Mesenchymal stem cell (in vitro differentiated cells and primary cell): ENCODE measurements around the gene WDR81.

Experiments
- DNase-seq: peaks from one replicate; pipeline ENCODE4 v3.0.0-alpha.2; 2013
- H2AFZ ChIP-seq: one replicate; pipeline ENCODE4 v1.6.1; 2013; ENCODE audit warnings: low read depth, mild to moderate bottlenecking, control low read depth, inconsistent platforms, low read length, moderate library complexity
- H2AK5ac ChIP-seq: 2 replicates; pipeline ENCODE4 v1.6.1; 2013; ENCODE audit warnings: low read length, moderate library complexity, mild to moderate bottlenecking, inconsistent platforms; ENCODE audit not compliant: severe bottlenecking
- H2BK120ac ChIP-seq: one replicate; pipeline ENCODE4 v1.6.1; 2013; ENCODE audit warnings: low read depth, mild to moderate bottlenecking, inconsistent platforms, low read length, moderate library complexity
- H2BK12ac ChIP-seq, 2 experiments: one replicate each; pipeline ENCODE4 v1.6.1; 2013; ENCODE audit warnings: inconsistent platforms in 2 of 2, low read length in 2 of 2, mild to moderate bottlenecking in 2 of 2, moderate library complexity in 2 of 2, control low read depth in 1 of 2
- H2BK15ac ChIP-seq: one replicate; pipeline ENCODE4 v1.6.1; 2013; ENCODE audit warnings: mild to moderate bottlenecking, low read depth, inconsistent platforms; ENCODE audit not compliant: poor library complexity, severe bottlenecking
- H2BK5ac ChIP-seq: 2 replicates; pipeline ENCODE4 v1.6.1; 2013; ENCODE audit warnings: low read depth, mild to moderate bottlenecking, low read length, control low read depth, inconsistent platforms; ENCODE audit not compliant: poor library complexity, severe bottlenecking
- H3K14ac ChIP-seq, 2 experiments: one replicate each; pipeline ENCODE4 v1.6.1; 2013; ENCODE audit warnings: inconsistent platforms in 2 of 2, low read length in 2 of 2, control low read depth in 1 of 2, mild to moderate bottlenecking in 1 of 2, moderate library complexity in 1 of 2
- H3K18ac ChIP-seq, 2 experiments: one replicate each; pipeline ENCODE4 v1.6.1; 2013; ENCODE audit warnings: inconsistent platforms in 2 of 2, low read length in 2 of 2, control low read depth in 1 of 2, low read depth in 1 of 2, mild to moderate bottlenecking in 1 of 2
- H3K23ac ChIP-seq, 2 experiments: one replicate each; pipeline ENCODE4 v1.6.1; 2013; ENCODE audit warnings: inconsistent platforms in 2 of 2, low read length in 2 of 2, mild to moderate bottlenecking in 2 of 2, moderate library complexity in 2 of 2, control low read depth in 1 of 2
- H3K27ac ChIP-seq: 2 replicates; pipeline ENCODE4 v1.5.1; 2013; ENCODE audit warnings: mild to moderate bottlenecking, moderate library complexity, low read length, control low read depth, inconsistent platforms; ENCODE audit not compliant: poor library complexity, severe bottlenecking
- H3K27me3 ChIP-seq, 2 experiments: 2 replicates each; pipeline versions ENCODE4 v1.6.1 to v1.7.0; 2013; ENCODE audit warnings: low read length in 2 of 2, mild to moderate bottlenecking in 2 of 2, moderate library complexity in 2 of 2, control low read depth in 1 of 2, inconsistent platforms in 1 of 2; ENCODE audit not compliant: control insufficient read depth in 1 of 2, insufficient read depth in 1 of 2
- H3K36me3 ChIP-seq, 2 experiments: 2 replicates each; pipeline versions ENCODE4 v1.6.1 to v1.7.0; 2013; ENCODE audit warnings: low read length in 2 of 2, control low read depth in 1 of 2, inconsistent platforms in 1 of 2, low read depth in 1 of 2, mild to moderate bottlenecking in 1 of 2; ENCODE audit not compliant: insufficient read depth in 2 of 2, control insufficient read depth in 1 of 2
- H3K4ac ChIP-seq, 2 experiments: one replicate each; pipeline ENCODE4 v1.6.1; 2013; ENCODE audit warnings: inconsistent platforms in 2 of 2, low read length in 2 of 2, mild to moderate bottlenecking in 2 of 2, moderate library complexity in 2 of 2, control low read depth in 1 of 2, low read depth in 1 of 2
- H3K4me1 ChIP-seq: 2 replicates; pipeline ENCODE4 v1.6.1; 2013; ENCODE audit warnings: low read depth, low read length, control low read depth; ENCODE audit not compliant: control insufficient read depth, insufficient read depth
- H3K4me2 ChIP-seq: 2 replicates; pipeline ENCODE4 v1.6.1; 2013; ENCODE audit warnings: low read length, mild to moderate bottlenecking, inconsistent platforms; ENCODE audit not compliant: poor library complexity, severe bottlenecking
- H3K4me3 ChIP-seq, 2 experiments: 2 replicates each; pipeline versions ENCODE4 v1.5.1 to v1.7.0; 2013; ENCODE audit warnings: low read length in 2 of 2, mild to moderate bottlenecking in 2 of 2, control low read depth in 1 of 2, low read depth in 1 of 2; ENCODE audit not compliant: insufficient read depth in 1 of 2
- H3K79me1 ChIP-seq: replicated peaks from 2 replicates; pipeline ENCODE4 v1.6.1; 2013; ENCODE audit warnings: mild to moderate bottlenecking, control low read depth, low read length, inconsistent platforms; ENCODE audit not compliant: poor library complexity, severe bottlenecking
- H3K9ac ChIP-seq: 2 replicates; pipeline ENCODE4 v1.7.0; 2013; ENCODE audit warnings: mild to moderate bottlenecking, low read length, moderate library complexity
- H3K9me3 ChIP-seq: 2 replicates; pipeline ENCODE4 v1.7.0; 2013; ENCODE audit warnings: mild to moderate bottlenecking, low read length; ENCODE audit not compliant: control insufficient read depth
- H4K8ac ChIP-seq: one replicate; pipeline ENCODE4 v1.6.1; 2013; ENCODE audit warnings: inconsistent platforms, mild to moderate bottlenecking, low read length, moderate library complexity
- H4K91ac ChIP-seq: one replicate; pipeline ENCODE4 v1.6.1; 2013; ENCODE audit warnings: mild to moderate bottlenecking, low read length, inconsistent platforms
- WGBS: methylation state at CpG from one replicate; pipeline ENCODE4 v1.1.7; 2013; ENCODE audit warnings: mixed read lengths; 5-methylcytosine and 5-hydroxymethylcytosine counted together

WDR81 gene

DNA sequence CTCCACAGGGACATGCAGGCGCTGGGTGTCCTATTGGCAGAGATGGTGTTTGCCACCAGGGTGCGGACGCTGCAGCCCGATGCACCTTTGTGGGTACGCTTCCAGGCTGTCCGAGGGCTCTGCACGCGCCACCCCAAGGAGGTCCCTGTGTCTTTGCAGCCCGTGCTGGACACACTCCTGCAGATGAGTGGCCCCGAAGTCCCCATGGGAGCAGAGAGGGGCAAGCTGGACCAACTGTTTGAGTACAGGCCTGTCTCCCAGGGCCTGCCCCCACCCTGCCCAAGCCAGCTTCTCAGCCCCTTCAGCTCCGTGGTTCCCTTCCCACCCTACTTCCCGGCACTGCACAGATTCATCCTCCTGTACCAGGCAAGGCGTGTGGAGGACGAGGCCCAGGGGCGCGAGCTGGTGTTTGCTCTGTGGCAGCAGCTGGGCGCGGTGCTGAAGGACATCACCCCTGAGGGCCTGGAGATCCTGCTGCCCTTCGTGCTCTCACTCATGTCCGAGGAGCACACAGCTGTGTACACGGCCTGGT is 2.8 kb downstream of the WDR81 start:
- Histone ChIP-seq H3K9me3 (no peaks in the 10 kb centered on the region), H3K36me3 (peaks cover 42 to 46% of the 10 kb centered on the region in 2 experiments), H2BK120ac (no peak overlapping the region), H3K27ac (no peak overlapping the region), H3K4me2 (no peak overlapping the region), H2AK5ac (no peak overlapping the region), H3K23ac (no peak overlapping the region), H3K4me1 (peaks cover 43% of the 10 kb centered on the region), H2AFZ (no peak overlapping the region), H2BK5ac (no peak overlapping the region), H3K27me3 (no peaks in the 10 kb centered on the region), H2BK15ac (no peak overlapping the region), H4K91ac (no peak overlapping the region), H4K8ac (no peak overlapping the region), H3K4me3 (no peak overlapping the region), H3K4ac (no peak overlapping the region), H3K9ac (no peak overlapping the region), H2BK12ac (peak overlapping the region in 1 of 2 experiments; percentile 72), H3K79me1 (peaks cover 29% of the 10 kb centered on the region), H3K18ac (no peak overlapping the region), H3K14ac (no peak overlapping the region)
- 97% methylated on average over 21 of the region's 21 CpGs for WGBS
- DNase-seq, result no peak

DNA sequence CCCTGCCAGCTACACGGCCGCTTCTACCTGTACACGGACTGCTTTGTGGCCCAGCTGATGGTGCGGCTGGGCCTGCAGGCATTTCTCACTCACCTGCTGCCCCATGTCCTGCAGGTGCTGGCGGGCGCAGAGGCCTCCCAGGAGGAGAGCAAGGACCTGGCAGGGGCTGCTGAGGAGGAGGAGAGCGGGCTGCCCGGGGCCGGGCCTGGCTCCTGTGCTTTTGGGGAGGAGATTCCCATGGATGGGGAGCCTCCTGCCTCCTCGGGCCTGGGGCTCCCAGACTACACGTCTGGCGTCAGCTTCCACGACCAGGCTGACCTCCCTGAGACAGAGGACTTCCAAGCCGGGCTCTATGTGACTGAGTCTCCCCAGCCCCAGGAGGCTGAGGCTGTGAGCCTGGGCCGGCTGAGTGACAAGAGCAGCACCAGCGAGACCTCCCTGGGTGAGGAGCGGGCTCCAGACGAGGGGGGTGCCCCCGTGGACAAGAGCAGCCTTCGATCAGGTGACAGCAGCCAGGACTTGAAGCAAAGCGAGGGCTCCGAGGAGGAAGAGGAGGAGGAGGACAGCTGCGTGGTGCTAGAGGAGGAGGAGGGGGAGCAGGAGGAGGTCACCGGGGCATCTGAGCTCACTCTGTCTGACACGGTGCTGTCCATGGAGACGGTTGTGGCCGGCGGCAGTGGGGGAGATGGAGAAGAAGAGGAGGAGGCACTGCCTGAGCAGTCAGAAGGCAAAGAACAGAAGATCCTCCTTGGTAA is 3.5 kb downstream of the WDR81 start:
- no peaks in the 10 kb centered on the region for H3K27me3 ChIP-seq
- no peak overlapping the region for H3K4me2 ChIP-seq
- WGBS, result 90% methylated on average over 28 of the region's 28 CpGs
- H2BK12ac ChIP-seq, result no peak overlapping the region
- peaks cover 30% of the 10 kb centered on the region for H3K79me1 ChIP-seq
- no peak overlapping the region for H3K18ac ChIP-seq
- no peak overlapping the region for H3K4ac ChIP-seq
- H4K8ac ChIP-seq, result peak overlapping the region; percentile 21
- H3K9ac ChIP-seq, result no peak overlapping the region
- no peak overlapping the region for H3K23ac ChIP-seq
- no peak overlapping the region for H3K4me3 ChIP-seq
- DNase-seq, result no peak
- peaks cover 42% of the 10 kb centered on the region for H3K4me1 ChIP-seq
- H3K14ac ChIP-seq, result peak overlapping the region in 1 of 2 experiments; percentile 57
- no peak overlapping the region for H2AFZ ChIP-seq
- H4K91ac ChIP-seq, result no peak overlapping the region
- H2BK5ac ChIP-seq, result no peak overlapping the region
- H2BK15ac ChIP-seq, result no peak overlapping the region
- no peak overlapping the region for H3K27ac ChIP-seq
- no peak overlapping the region for H2BK120ac ChIP-seq
- H2AK5ac ChIP-seq, result no peak overlapping the region
- no peaks in the 10 kb centered on the region for H3K9me3 ChIP-seq
- H3K36me3 ChIP-seq, result peaks cover 49 to 54% of the 10 kb centered on the region in 2 experiments

DNA sequence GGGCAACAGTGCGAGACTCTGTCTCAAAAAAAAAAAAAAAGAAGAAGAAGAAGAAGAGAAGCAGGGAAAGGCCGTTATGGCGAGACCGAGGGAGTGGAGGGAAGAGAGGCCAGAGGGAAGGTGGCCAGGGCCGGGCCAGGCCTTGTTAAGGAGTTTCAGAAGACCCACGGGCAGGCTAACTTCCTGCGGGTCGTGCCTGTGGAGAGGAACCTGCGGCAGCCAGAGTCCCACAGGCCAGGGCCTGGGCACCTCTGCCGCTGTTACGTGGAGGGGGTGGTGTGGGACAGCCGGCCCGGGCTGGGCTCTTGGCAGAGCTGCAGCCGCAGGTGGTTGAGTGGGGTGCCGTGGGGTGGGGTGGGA is 5.4 kb downstream of the WDR81 start:
- Histone ChIP-seq H4K8ac (no peak overlapping the region), H3K9me3 (no peaks in the 10 kb centered on the region), H2AFZ (no peak overlapping the region), H3K27me3 (no peaks in the 10 kb centered on the region), H3K79me1 (peaks cover 30% of the 10 kb centered on the region), H4K91ac (peak overlapping the region; percentile 43), H2BK15ac (no peak overlapping the region), H3K4ac (peak overlapping the region in 1 of 2 experiments; percentile 20), H2BK12ac (peak overlapping the region in 1 of 2 experiments; percentile 80), H3K18ac (peak overlapping the region in 1 of 2 experiments; percentile 41), H3K36me3 (peaks cover 66 to 67% of the 10 kb centered on the region in 2 experiments), H2BK5ac (no peak overlapping the region), H3K23ac (no peak overlapping the region), H3K4me3 (peak overlapping the region in 1 of 2 experiments; percentile 33), H2AK5ac (no peak overlapping the region), H2BK120ac (no peak overlapping the region), H3K4me1 (peaks cover 35% of the 10 kb centered on the region), H3K14ac (peak overlapping the region in 1 of 2 experiments; percentile 57), H3K9ac (peak overlapping the region; percentile 68), H3K4me2 (no peak overlapping the region), H3K27ac (no peak overlapping the region)
- 91% methylated on average over 15 of the region's 15 CpGs for WGBS
- no peak for DNase-seq

DNA sequence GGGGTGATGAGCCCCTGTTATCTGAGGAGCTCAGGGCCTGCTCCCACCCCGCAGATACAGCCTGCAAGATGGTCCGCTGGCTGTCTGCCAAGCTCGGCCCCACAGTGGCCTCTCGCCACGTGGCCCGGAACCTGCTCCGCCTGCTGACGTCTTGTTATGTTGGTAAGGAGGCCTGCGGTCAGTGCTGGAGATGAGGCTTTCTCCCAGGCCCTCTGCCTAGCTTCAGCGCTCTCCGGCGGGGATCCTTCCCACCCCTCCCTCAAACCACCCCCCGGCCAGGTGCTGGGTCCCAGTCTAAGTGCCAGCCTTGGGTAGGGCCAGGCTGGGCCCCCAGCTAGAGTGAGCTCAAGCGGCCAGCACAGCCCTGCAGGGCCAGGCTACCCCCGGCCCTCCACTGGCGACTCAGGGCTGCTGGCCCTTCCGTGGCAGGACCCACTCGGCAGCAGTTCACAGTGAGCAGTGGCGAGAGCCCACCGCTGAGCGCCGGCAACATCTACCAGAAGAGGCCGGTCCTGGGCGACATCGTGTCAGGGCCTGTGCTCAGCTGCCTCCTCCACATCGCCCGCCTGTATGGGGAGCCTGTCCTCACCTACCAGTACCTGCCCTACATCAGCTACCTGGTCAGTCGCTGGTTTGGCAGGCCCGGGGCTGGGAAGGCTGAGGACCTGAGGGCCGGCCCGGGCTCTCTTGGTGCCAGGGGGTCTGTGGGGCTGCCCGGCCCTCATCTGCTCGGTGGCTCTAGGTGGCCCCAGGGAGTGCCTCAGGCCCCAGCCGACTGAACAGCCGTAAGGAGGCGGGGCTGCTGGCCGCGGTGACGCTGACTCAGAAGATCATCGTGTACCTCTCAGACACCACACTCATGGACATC is 6.1 kb downstream of the WDR81 start:
- Histone ChIP-seq H3K14ac (no peak overlapping the region), H2BK5ac (no peak overlapping the region), H3K4me3 (peak overlapping the region in 1 of 2 experiments; percentile 56), H3K79me1 (peaks cover 29% of the 10 kb centered on the region), H3K18ac (peak overlapping the region; percentile 40 to 68), H3K4me1 (peaks cover 29% of the 10 kb centered on the region), H2AFZ (no peak overlapping the region), H3K23ac (no peak overlapping the region), H3K36me3 (peaks cover 65 to 67% of the 10 kb centered on the region in 2 experiments), H2BK120ac (no peak overlapping the region), H2AK5ac (peak overlapping the region; percentile 44), H4K8ac (no peak overlapping the region), H2BK12ac (peak overlapping the region in 1 of 2 experiments; percentile 89), H4K91ac (no peak overlapping the region), H3K27me3 (no peaks in the 10 kb centered on the region), H3K9me3 (no peaks in the 10 kb centered on the region), H3K4me2 (no peak overlapping the region), H3K27ac (no peak overlapping the region), H3K4ac (peak overlapping the region; percentile 5 to 69), H2BK15ac (peak overlapping the region; percentile 37), H3K9ac (peak overlapping the region; percentile 88)
- 84% methylated on average over 34 of the region's 40 CpGs for WGBS
- peak; percentile 83 for DNase-seq
